HCEC 1CT (cell line): ENCODE results near the gene CHAC1.

Experiments
- DNase-seq: peaks from one replicate; pipeline ENCODE4 v3.0.0-alpha.2; 2017

The CHAC1 gene

GRCh38 chr15:40991355-40991754 is 38.1 kb downstream of the CHAC1 start:
- peak; percentile 49 for DNase-seq

DNA sequence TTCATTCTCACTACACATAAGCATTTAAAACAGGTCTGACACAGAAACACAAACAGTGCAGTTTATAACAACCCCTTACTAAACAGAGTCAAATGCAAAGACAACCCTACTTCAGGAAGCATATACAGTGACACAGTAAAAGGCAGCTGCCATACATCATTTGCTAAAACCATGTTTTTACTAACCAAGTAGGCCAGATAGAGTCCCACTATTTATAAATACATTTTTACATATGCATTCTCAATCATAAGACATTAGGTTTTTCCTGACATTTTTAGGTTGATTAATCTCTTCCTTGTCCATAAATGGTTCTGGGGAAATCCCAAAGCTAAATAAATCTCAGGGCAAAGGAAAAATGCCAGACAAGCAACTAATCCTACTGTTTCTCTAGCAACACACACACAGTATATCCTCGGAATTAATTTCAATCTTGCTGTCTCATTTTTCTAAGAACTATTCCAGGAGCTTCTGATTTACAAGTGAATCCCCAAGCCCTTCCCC is 39.0 kb downstream of the CHAC1 start:
- DNase-seq: peak; percentile 81

- DNase-seq: peak; percentile 7
Observed at GRCh38 chr15:40992825-40993224, 39.6 kb downstream of the CHAC1 start.

- no peak for DNase-seq
Observed at GRCh38 chr15:40995656-40996055, 42.4 kb downstream of the CHAC1 start.

GRCh38 chr15:40999190-40999589 is 45.9 kb downstream of the CHAC1 start:
- peak; percentile 97 for DNase-seq

GRCh38 chr15:41001524-41002214 is 48.4 kb downstream of the CHAC1 start:
- peak; percentile 78 for DNase-seq

GRCh38 chr15:41004490-41004889 is 51.2 kb downstream of the CHAC1 start:
- no peak for DNase-seq
